ENCODE results near the gene RGS3.

Gene RGS3

GRCh38 chr9:113541019-113541900, 77.7 kb downstream of the RGS3 start:
- Histone ChIP-seq H3K18ac (ENCODE audit: low read length) (no peak overlapping the region), H3K4me2 (ENCODE audit: low read length) (no peak overlapping the region), H3K23ac (ENCODE audit: low read length) (no peak overlapping the region), H2BK15ac (replicated peaks; ENCODE audit: low read depth) (no peak overlapping the region), H3K9ac (ENCODE audit: low read length) (peak overlapping the region; percentile 4), H3K27ac (ENCODE audit: low read depth, low read length) (no peak overlapping the region), H4K5ac (ENCODE audit: low read length) (no peak overlapping the region), H3K36me3 (ENCODE audit: control insufficient read depth, insufficient read depth, low read length) (no peaks in the 10 kb centered on the region), H3K79me2 (ENCODE audit: control insufficient read depth, insufficient read depth, low read length) (no peaks in the 10 kb centered on the region), H2AK5ac (ENCODE audit: low read length) (no peak overlapping the region), H3K4ac (ENCODE audit: low read depth, low read length) (no peak overlapping the region), H3K27me3 (ENCODE audit: insufficient read depth, low read length, poor library complexity) (no peaks in the 10 kb centered on the region), H4K8ac (ENCODE audit: low read depth, low read length) (no peak overlapping the region), H3K4me3 (ENCODE audit: low read length) (no peak overlapping the region), H2BK5ac (ENCODE audit: low read length) (no peak overlapping the region), H3K79me1 (ENCODE audit: low read length) (no peaks in the 10 kb centered on the region), H3K56ac (ENCODE audit: low read length) (peak overlapping the region; percentile 56), H3K4me1 (ENCODE audit: control insufficient read depth, low read depth, low read length) (no peaks in the 10 kb centered on the region), H2BK120ac (ENCODE audit: low read depth, low read length) (no peak overlapping the region)
- no CpG with 5 or more reads among the region's 12 CpGs for WGBS (ENCODE audit: extremely low coverage, insufficient coverage, low lambda C conversion rate)
- DNase-seq: peak; percentile 97

- Histone ChIP-seq H4K8ac (ENCODE audit: low read depth, low read length) (no peak overlapping the region), H2BK15ac (replicated peaks; ENCODE audit: low read depth) (no peak overlapping the region), H2BK5ac (ENCODE audit: low read length) (no peak overlapping the region), H3K23ac (ENCODE audit: low read length) (no peak overlapping the region), H3K18ac (ENCODE audit: low read length) (no peak overlapping the region), H3K27ac (ENCODE audit: low read depth, low read length) (no peak overlapping the region), H3K9ac (ENCODE audit: low read length) (no peak overlapping the region), H2BK120ac (ENCODE audit: low read depth, low read length) (no peak overlapping the region), H2AK5ac (ENCODE audit: low read length) (no peak overlapping the region), H3K4me1 (ENCODE audit: control insufficient read depth, low read depth, low read length) (no peaks in the 10 kb centered on the region), H3K79me1 (ENCODE audit: low read length) (no peaks in the 10 kb centered on the region), H3K4me2 (ENCODE audit: low read length) (no peak overlapping the region), H3K36me3 (ENCODE audit: control insufficient read depth, insufficient read depth, low read length) (no peaks in the 10 kb centered on the region), H3K4ac (ENCODE audit: low read depth, low read length) (no peak overlapping the region), H3K4me3 (ENCODE audit: low read length) (no peak overlapping the region), H3K79me2 (ENCODE audit: control insufficient read depth, insufficient read depth, low read length) (no peaks in the 10 kb centered on the region), H4K5ac (ENCODE audit: low read length) (no peak overlapping the region), H3K27me3 (ENCODE audit: insufficient read depth, low read length, poor library complexity) (no peaks in the 10 kb centered on the region), H3K56ac (ENCODE audit: low read length) (no peak overlapping the region)
- no peak for DNase-seq
- no CpG with 5 or more reads among the region's 7 CpGs for WGBS (ENCODE audit: extremely low coverage, insufficient coverage, low lambda C conversion rate)
Observed at GRCh38 chr9:113542006-113542405, 78.5 kb downstream of the RGS3 start.

GRCh38 chr9:113542741-113543140, 79.2 kb downstream of the RGS3 start:
- H3K36me3 ChIP-seq (ENCODE audit: control insufficient read depth, insufficient read depth, low read length): no peaks in the 10 kb centered on the region
- H3K18ac ChIP-seq (ENCODE audit: low read length): no peak overlapping the region
- H3K4ac ChIP-seq (ENCODE audit: low read depth, low read length): no peak overlapping the region
- no peaks in the 10 kb centered on the region for H3K79me1 ChIP-seq (ENCODE audit: low read length)
- no peaks in the 10 kb centered on the region for H3K27me3 ChIP-seq (ENCODE audit: insufficient read depth, low read length, poor library complexity)
- H2BK5ac ChIP-seq (ENCODE audit: low read length): no peak overlapping the region
- no peak overlapping the region for H3K23ac ChIP-seq (ENCODE audit: low read length)
- H3K4me1 ChIP-seq (ENCODE audit: control insufficient read depth, low read depth, low read length): no peaks in the 10 kb centered on the region
- H3K9ac ChIP-seq (ENCODE audit: low read length): no peak overlapping the region
- no peak overlapping the region for H2BK15ac ChIP-seq (replicated peaks; ENCODE audit: low read depth)
- no peak for DNase-seq
- no peak overlapping the region for H2AK5ac ChIP-seq (ENCODE audit: low read length)
- no CpG with 5 or more reads among the region's 5 CpGs for WGBS (ENCODE audit: extremely low coverage, insufficient coverage, low lambda C conversion rate)
- peak overlapping the region; percentile 27 for H3K56ac ChIP-seq (ENCODE audit: low read length)
- no peaks in the 10 kb centered on the region for H3K79me2 ChIP-seq (ENCODE audit: control insufficient read depth, insufficient read depth, low read length)
- H3K27ac ChIP-seq (ENCODE audit: low read depth, low read length): no peak overlapping the region
- no peak overlapping the region for H4K5ac ChIP-seq (ENCODE audit: low read length)
- H4K8ac ChIP-seq (ENCODE audit: low read depth, low read length): no peak overlapping the region
- H2BK120ac ChIP-seq (ENCODE audit: low read depth, low read length): no peak overlapping the region
- no peak overlapping the region for H3K4me3 ChIP-seq (ENCODE audit: low read length)
- H3K4me2 ChIP-seq (ENCODE audit: low read length): no peak overlapping the region

GRCh38 chr9:113543296-113543981, 79.9 kb downstream of the RGS3 start:
- H3K23ac ChIP-seq (ENCODE audit: low read length): no peak overlapping the region
- H2AK5ac ChIP-seq (ENCODE audit: low read length): no peak overlapping the region
- no peak overlapping the region for H3K27ac ChIP-seq (ENCODE audit: low read depth, low read length)
- WGBS (ENCODE audit: extremely low coverage, insufficient coverage, low lambda C conversion rate): no CpG with 5 or more reads among the region's 10 CpGs
- no peaks in the 10 kb centered on the region for H3K27me3 ChIP-seq (ENCODE audit: insufficient read depth, low read length, poor library complexity)
- H3K4me2 ChIP-seq (ENCODE audit: low read length): no peak overlapping the region
- no peak overlapping the region for H4K5ac ChIP-seq (ENCODE audit: low read length)
- no peak overlapping the region for H2BK120ac ChIP-seq (ENCODE audit: low read depth, low read length)
- H2BK15ac ChIP-seq (replicated peaks; ENCODE audit: low read depth): no peak overlapping the region
- no peak overlapping the region for H3K4ac ChIP-seq (ENCODE audit: low read depth, low read length)
- no peak overlapping the region for H3K56ac ChIP-seq (ENCODE audit: low read length)
- H2BK5ac ChIP-seq (ENCODE audit: low read length): no peak overlapping the region
- H3K79me2 ChIP-seq (ENCODE audit: control insufficient read depth, insufficient read depth, low read length): no peaks in the 10 kb centered on the region
- H3K18ac ChIP-seq (ENCODE audit: low read length): no peak overlapping the region
- H4K8ac ChIP-seq (ENCODE audit: low read depth, low read length): no peak overlapping the region
- H3K4me1 ChIP-seq (ENCODE audit: control insufficient read depth, low read depth, low read length): peaks cover 4% of the 10 kb centered on the region
- H3K4me3 ChIP-seq (ENCODE audit: low read length): no peak overlapping the region
- no peak for DNase-seq
- H3K79me1 ChIP-seq (ENCODE audit: low read length): no peaks in the 10 kb centered on the region
- no peaks in the 10 kb centered on the region for H3K36me3 ChIP-seq (ENCODE audit: control insufficient read depth, insufficient read depth, low read length)
- H3K9ac ChIP-seq (ENCODE audit: low read length): no peak overlapping the region

GRCh38 chr9:113543982-113544303, 80.4 kb downstream of the RGS3 start:
- Histone ChIP-seq H4K8ac (ENCODE audit: low read depth, low read length) (no peak overlapping the region), H3K79me1 (ENCODE audit: low read length) (no peaks in the 10 kb centered on the region), H3K56ac (ENCODE audit: low read length) (no peak overlapping the region), H3K4ac (ENCODE audit: low read depth, low read length) (no peak overlapping the region), H3K27ac (ENCODE audit: low read depth, low read length) (no peak overlapping the region), H3K4me2 (ENCODE audit: low read length) (no peak overlapping the region), H4K5ac (ENCODE audit: low read length) (no peak overlapping the region), H3K4me1 (ENCODE audit: control insufficient read depth, low read depth, low read length) (peaks cover 7% of the 10 kb centered on the region), H2BK15ac (replicated peaks; ENCODE audit: low read depth) (no peak overlapping the region), H2AK5ac (ENCODE audit: low read length) (no peak overlapping the region), H2BK5ac (ENCODE audit: low read length) (no peak overlapping the region), H3K23ac (ENCODE audit: low read length) (no peak overlapping the region), H3K27me3 (ENCODE audit: insufficient read depth, low read length, poor library complexity) (no peaks in the 10 kb centered on the region), H3K9ac (ENCODE audit: low read length) (no peak overlapping the region), H3K36me3 (ENCODE audit: control insufficient read depth, insufficient read depth, low read length) (no peaks in the 10 kb centered on the region), H3K18ac (ENCODE audit: low read length) (no peak overlapping the region), H3K4me3 (ENCODE audit: low read length) (no peak overlapping the region), H2BK120ac (ENCODE audit: low read depth, low read length) (no peak overlapping the region), H3K79me2 (ENCODE audit: control insufficient read depth, insufficient read depth, low read length) (no peaks in the 10 kb centered on the region)
- no CpG with 5 or more reads among the region's 3 CpGs for WGBS (ENCODE audit: extremely low coverage, insufficient coverage, low lambda C conversion rate)
- no peak for DNase-seq
